SU-DHL-6 (cell line): Measurements from ENCODE around the gene IGFBP3.

Experiments
- H2AFZ ChIP-seq: fragments of 200-600 bp; sonication (generic); 2 replicates; pipeline ENCODE4 v1.6.1; 2014; ENCODE audit warnings: low read depth, mild to moderate bottlenecking, moderate library complexity, mixed read lengths, antibody characterized with exemption, low read length; ENCODE audit not compliant: severe bottlenecking
- H3F3A ChIP-seq: fragments of 200-600 bp; shearing (Covaris generic); 2 replicates; pipeline ENCODE4 v1.6.0; 2016; ENCODE audit warnings: antibody characterized with exemption, mild to moderate bottlenecking; ENCODE audit not compliant: insufficient read depth
- H3K27ac ChIP-seq: fragments of 200-600 bp; sonication (generic); 2 replicates; pipeline ENCODE4 v1.5.1; 2016; ENCODE audit warnings: low read depth, mild to moderate bottlenecking, low read length, moderate library complexity, mixed read lengths
- H3K27me3 ChIP-seq: fragments of 200-600 bp; sonication (generic), shearing (Covaris generic); 2 replicates; pipeline ENCODE4 v1.6.0; 2014; ENCODE audit warnings: mild to moderate bottlenecking, low read length
- H3K36me3 ChIP-seq: fragments of 200-600 bp; sonication (generic); 2 replicates; pipeline ENCODE4 v1.6.1; 2014; ENCODE audit warnings: mild to moderate bottlenecking, low read length, mixed read lengths
- H3K4me2 ChIP-seq: fragments of 300-600, 200-600 bp; shearing (Covaris generic), sonication (generic); 2 replicates; pipeline ENCODE4 v1.6.0; 2014; ENCODE audit warnings: low read length, low read depth, mild to moderate bottlenecking; ENCODE audit not compliant: poor library complexity, severe bottlenecking
- H3K4me3 ChIP-seq: fragments of 200-600 bp; sonication (generic); 2 replicates; pipeline ENCODE4 v1.5.1; 2014; ENCODE audit warnings: antibody characterized with exemption, low read length, mild to moderate bottlenecking, mixed read lengths; ENCODE audit not compliant: insufficient read depth, poor library complexity, severe bottlenecking
- H3K79me2 ChIP-seq: fragments of 200-600 bp; sonication (generic); 2 replicates; pipeline ENCODE4 v1.6.1; 2014; ENCODE audit warnings: mild to moderate bottlenecking, low read length, moderate library complexity; ENCODE audit not compliant: insufficient read depth
- H3K9ac ChIP-seq: fragments of 200-600 bp; sonication (generic); 2 replicates; pipeline ENCODE4 v1.7.0; 2014; ENCODE audit warnings: mild to moderate bottlenecking, low read length
- H3K9me2 ChIP-seq: fragments of 200-600 bp; sonication (generic); replicated peaks from 2 replicates; pipeline ENCODE4 v1.6.1; 2014; ENCODE audit warnings: low read length; ENCODE audit not compliant: insufficient read depth
- H3K9me3 ChIP-seq: fragments of 200-600 bp; sonication (generic); 2 replicates; pipeline ENCODE4 v1.6.1; 2014; ENCODE audit warnings: low read length, mixed read lengths; ENCODE audit not compliant: insufficient read depth
- H4K20me1 ChIP-seq: fragments of 200-600 bp; sonication (generic); 2 replicates; pipeline ENCODE4 v1.6.1; 2014; ENCODE audit warnings: low read depth, mild to moderate bottlenecking, antibody characterized with exemption, low read length, moderate library complexity, mixed read lengths
- CTCF ChIP-seq: fragments of 200-600 bp; sonication (generic); IDR thresholded peaks from one replicate; pipeline ENCODE4 v1.5.1; 2017; ENCODE audit warnings: antibody characterized with exemption, mild to moderate bottlenecking, low read length, moderate library complexity; ENCODE audit not compliant: insufficient read depth, poor library complexity, severe bottlenecking
- EZH2phosphoT487 ChIP-seq: fragments of 200-600 bp; sonication (generic), shearing (Covaris generic); conservative IDR thresholded peaks from 2 replicates; pipeline ENCODE4 v1.6.1; 2018; ENCODE audit warnings: mild to moderate bottlenecking, antibody characterized with exemption, low read length, moderate library complexity, mixed read lengths

The IGFBP3 gene

GRCh38 chr7:45968856-45969541 is 47.9 kb upstream of the IGFBP3 start:
- Histone ChIP-seq H3K27me3 (no peaks in the 10 kb centered on the region), H3K9ac (no peak overlapping the region), H3K36me3 (no peaks in the 10 kb centered on the region), H3K4me3 (no peak overlapping the region), H3K9me3 (no peaks in the 10 kb centered on the region), H3K27ac (no peak overlapping the region), H3K9me2 (no peaks in the 10 kb centered on the region), H3K4me2 (no peak overlapping the region), H2AFZ (no peak overlapping the region), H3K79me2 (no peaks in the 10 kb centered on the region), H4K20me1 (no peaks in the 10 kb centered on the region), H3F3A (no peaks in the 10 kb centered on the region)
- TF ChIP-seq CTCF: no peak
- no peak for TF ChIP-seq EZH2phosphoT487

- H3K79me2 ChIP-seq: no peaks in the 10 kb centered on the region
- no peaks in the 10 kb centered on the region for H3K9me2 ChIP-seq
- TF ChIP-seq EZH2phosphoT487 (no peak), CTCF (no peak)
- H3K27me3 ChIP-seq: no peaks in the 10 kb centered on the region
- no peak overlapping the region for H3K4me3 ChIP-seq
- no peaks in the 10 kb centered on the region for H4K20me1 ChIP-seq
- H3K9me3 ChIP-seq: no peaks in the 10 kb centered on the region
- no peaks in the 10 kb centered on the region for H3F3A ChIP-seq
- H3K9ac ChIP-seq: no peak overlapping the region
- H3K27ac ChIP-seq: no peak overlapping the region
- no peaks in the 10 kb centered on the region for H3K36me3 ChIP-seq
- no peak overlapping the region for H3K4me2 ChIP-seq
- no peak overlapping the region for H2AFZ ChIP-seq
These were observed 47.2 kb upstream of the IGFBP3 start for GRCh38 chr7:45968312-45968711.

- no peak overlapping the region for H2AFZ ChIP-seq
- H3K9me2 ChIP-seq: no peaks in the 10 kb centered on the region
- H3K4me2 ChIP-seq: no peak overlapping the region
- no peak overlapping the region for H3K27ac ChIP-seq
- TF ChIP-seq CTCF (no peak), EZH2phosphoT487 (no peak)
- H3K4me3 ChIP-seq: no peak overlapping the region
- no peaks in the 10 kb centered on the region for H4K20me1 ChIP-seq
- H3K9ac ChIP-seq: no peak overlapping the region
- H3F3A ChIP-seq: no peaks in the 10 kb centered on the region
- no peaks in the 10 kb centered on the region for H3K36me3 ChIP-seq
- no peaks in the 10 kb centered on the region for H3K27me3 ChIP-seq
- no peaks in the 10 kb centered on the region for H3K9me3 ChIP-seq
- no peaks in the 10 kb centered on the region for H3K79me2 ChIP-seq
These were observed 46.6 kb upstream of the IGFBP3 start for GRCh38 chr7:45967591-45968157.
